Mucosa of rectum (tissue), 2 donors: ENCODE measurements around the gene SGMS1.

ENCODE experiments used
- H3K27ac ChIP-seq, 2 donors: one replicate each; pipeline ENCODE4 v1.7.0; 2013; ENCODE audit warnings: inconsistent platforms in 2 of 2, low read depth in 2 of 2, low read length in 2 of 2
- H3K27me3 ChIP-seq, 2 donors: one replicate each; pipeline ENCODE4 v1.7.0; 2013; ENCODE audit warnings: low read length in 2 of 2; ENCODE audit not compliant: control insufficient read depth in 2 of 2, insufficient read depth in 2 of 2
- H3K36me3 ChIP-seq, 2 donors: one replicate each; pipeline ENCODE4 v1.7.0; 2013; ENCODE audit warnings: low read length in 2 of 2; ENCODE audit not compliant: control insufficient read depth in 2 of 2, insufficient read depth in 2 of 2
- H3K4me1 ChIP-seq, 2 donors: one replicate each; pipeline ENCODE4 v1.7.0; 2013; ENCODE audit warnings: low read length in 2 of 2, mild to moderate bottlenecking in 1 of 2; ENCODE audit not compliant: control insufficient read depth in 2 of 2, insufficient read depth in 2 of 2
- H3K4me3 ChIP-seq, 2 donors: one replicate each; pipeline ENCODE4 v1.7.0; 2013; ENCODE audit warnings: low read length in 2 of 2
- H3K9ac ChIP-seq, 2 donors: one replicate each; pipeline ENCODE4 v1.7.0; 2013; ENCODE audit warnings: low read length in 2 of 2, low read depth in 1 of 2, mild to moderate bottlenecking in 1 of 2
- H3K9me3 ChIP-seq, 2 donors: one replicate each; pipeline ENCODE4 v1.7.0; 2013; ENCODE audit warnings: low read length in 2 of 2; ENCODE audit not compliant: control insufficient read depth in 2 of 2
- donor health status: healthy.
- donor health status: Normal muscosa, but diverticular disease.

The SGMS1 gene

GRCh38 chr10:50582766-50583762, 40.7 kb downstream of the SGMS1 start:
- peaks cover 0 to 5% of the 10 kb centered on the region in 2 donors for H3K36me3 ChIP-seq
- H3K27ac ChIP-seq, result no peak overlapping the region
- no peak overlapping the region for H3K4me3 ChIP-seq

GRCh38 chr10:50582046-50582445, 41.7 kb downstream of the SGMS1 start:
- Histone ChIP-seq H3K9me3 (no peaks in the 10 kb centered on the region), H3K4me1 (peaks cover 20 to 32% of the 10 kb centered on the region in 2 donors), H3K9ac (no peak overlapping the region), H3K36me3 (peaks cover 0 to 3% of the 10 kb centered on the region in 2 donors), H3K27ac (no peak overlapping the region), H3K27me3 (no peaks in the 10 kb centered on the region), H3K4me3 (no peak overlapping the region)

More at GRCh38 chr10:50582766-50583762, 40.7 kb downstream of the SGMS1 start:
- Histone ChIP-seq H3K27me3 (no peaks in the 10 kb centered on the region), H3K9ac (no peak overlapping the region), H3K9me3 (no peaks in the 10 kb centered on the region), H3K4me1 (peaks cover 11 to 22% of the 10 kb centered on the region in 2 donors)

GRCh38 chr10:50580262-50580891, 43.4 kb downstream of the SGMS1 start:
- H3K4me3 ChIP-seq, result no peak overlapping the region
- no peak overlapping the region for H3K9ac ChIP-seq
- H3K9me3 ChIP-seq, result no peaks in the 10 kb centered on the region
- peaks cover 0 to 3% of the 10 kb centered on the region in 2 donors for H3K36me3 ChIP-seq
- no peaks in the 10 kb centered on the region for H3K27me3 ChIP-seq
- peak overlapping the region in 1 of 2 donors; percentile 28 for H3K27ac ChIP-seq
- peaks cover 23 to 34% of the 10 kb centered on the region in 2 donors for H3K4me1 ChIP-seq

GRCh38 chr10:50579491-50580261, 44.1 kb downstream of the SGMS1 start:
- Histone ChIP-seq H3K4me1 (peaks cover 23 to 34% of the 10 kb centered on the region in 2 donors), H3K9ac (no peak overlapping the region), H3K27ac (no peak overlapping the region), H3K9me3 (no peaks in the 10 kb centered on the region), H3K4me3 (peak overlapping the region; percentile 0 to 9), H3K27me3 (no peaks in the 10 kb centered on the region), H3K36me3 (peaks cover 0 to 3% of the 10 kb centered on the region in 2 donors)

GRCh38 chr10:50578949-50579348, 44.8 kb downstream of the SGMS1 start:
- no peaks in the 10 kb centered on the region for H3K9me3 ChIP-seq
- no peaks in the 10 kb centered on the region for H3K36me3 ChIP-seq
- H3K9ac ChIP-seq, result no peak overlapping the region
- no peak overlapping the region for H3K4me3 ChIP-seq
- no peak overlapping the region for H3K27ac ChIP-seq
- no peaks in the 10 kb centered on the region for H3K27me3 ChIP-seq
- H3K4me1 ChIP-seq, result peaks cover 23 to 34% of the 10 kb centered on the region in 2 donors

- H3K4me1 ChIP-seq, result peaks cover 23 to 34% of the 10 kb centered on the region in 2 donors
- H3K4me3 ChIP-seq, result peak overlapping the region in 1 of 2 donors; percentile 26
- no peaks in the 10 kb centered on the region for H3K27me3 ChIP-seq
- no peaks in the 10 kb centered on the region for H3K36me3 ChIP-seq
- no peaks in the 10 kb centered on the region for H3K9me3 ChIP-seq
- H3K27ac ChIP-seq, result peak overlapping the region in 1 of 2 donors; percentile 7
- H3K9ac ChIP-seq, result no peak overlapping the region
These were observed 45.9 kb downstream of the SGMS1 start for GRCh38 chr10:50577681-50578350.

GRCh38 chr10:50577010-50577409, 46.7 kb downstream of the SGMS1 start:
- Histone ChIP-seq H3K4me3 (no peak overlapping the region), H3K4me1 (peaks cover 23 to 34% of the 10 kb centered on the region in 2 donors), H3K27ac (no peak overlapping the region), H3K9ac (no peak overlapping the region), H3K27me3 (no peaks in the 10 kb centered on the region), H3K9me3 (no peaks in the 10 kb centered on the region), H3K36me3 (no peaks in the 10 kb centered on the region)

GRCh38 chr10:50576245-50576815, 47.4 kb downstream of the SGMS1 start:
- H3K27ac ChIP-seq, result no peak overlapping the region

GRCh38 chr10:50575477-50576244, 48.1 kb downstream of the SGMS1 start:
- Histone ChIP-seq H3K27ac (no peak overlapping the region), H3K9me3 (no peaks in the 10 kb centered on the region), H3K4me3 (no peak overlapping the region), H3K4me1 (peaks cover 17 to 33% of the 10 kb centered on the region in 2 donors), H3K9ac (no peak overlapping the region), H3K27me3 (no peaks in the 10 kb centered on the region), H3K36me3 (no peaks in the 10 kb centered on the region)

More at GRCh38 chr10:50576245-50576815, 47.4 kb downstream of the SGMS1 start:
- H3K27me3 ChIP-seq, result no peaks in the 10 kb centered on the region
- no peak overlapping the region for H3K9ac ChIP-seq
- H3K36me3 ChIP-seq, result no peaks in the 10 kb centered on the region
- H3K4me3 ChIP-seq, result no peak overlapping the region
- peaks cover 22 to 34% of the 10 kb centered on the region in 2 donors for H3K4me1 ChIP-seq
- no peaks in the 10 kb centered on the region for H3K9me3 ChIP-seq
